Measurements from ENCODE around the gene ZNF770.

Gene ZNF770

DNA sequence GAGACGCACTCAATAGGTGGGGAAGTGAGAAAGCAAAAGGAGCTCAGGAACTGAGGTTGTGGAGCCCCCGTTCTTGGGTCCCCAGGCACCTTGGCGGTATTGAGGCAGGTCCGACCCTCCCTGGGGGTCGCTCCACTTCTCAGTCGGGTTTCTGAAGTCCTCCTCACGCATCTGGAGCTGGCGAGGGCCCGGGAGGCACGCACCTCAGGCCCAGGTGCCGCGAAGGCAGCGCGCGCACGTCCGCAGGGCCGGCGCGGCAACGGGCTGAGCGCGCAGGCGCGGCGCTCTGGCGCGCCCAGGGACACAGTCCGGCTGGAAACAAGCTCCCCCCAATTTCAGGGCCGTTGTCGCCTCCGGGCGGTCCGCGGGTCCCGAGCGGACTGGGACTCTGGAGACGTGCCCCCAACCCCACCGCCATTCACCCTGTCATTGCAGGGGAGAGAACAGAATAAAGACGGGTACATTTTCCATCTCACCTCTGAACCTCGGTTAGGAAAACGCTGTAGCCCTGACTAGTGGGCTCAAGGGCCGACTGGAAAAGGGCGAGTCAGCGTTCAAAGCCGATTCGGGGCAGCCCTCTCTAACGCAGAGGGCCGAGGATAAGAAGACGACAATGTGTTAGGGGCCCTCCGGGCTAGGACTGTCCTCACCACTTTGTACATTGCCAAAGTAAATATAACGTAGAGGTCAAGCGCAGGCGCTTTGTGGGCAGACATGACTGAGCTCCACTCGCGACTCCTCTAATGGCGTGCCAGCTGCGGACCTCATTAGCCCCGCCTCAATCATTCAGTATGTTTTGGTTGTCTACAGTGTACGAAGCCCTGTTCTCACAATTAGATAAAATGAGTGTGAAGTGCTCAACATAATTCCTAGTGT, at the start of gene ZNF770:
ZNF770 (minus strand) TSS at position 261 of the 876 bp plus-strand sequence. CDS start 4,853 bp downstream, outside the sequence.
- peak; percentile 73 for DNase-seq

DNA sequence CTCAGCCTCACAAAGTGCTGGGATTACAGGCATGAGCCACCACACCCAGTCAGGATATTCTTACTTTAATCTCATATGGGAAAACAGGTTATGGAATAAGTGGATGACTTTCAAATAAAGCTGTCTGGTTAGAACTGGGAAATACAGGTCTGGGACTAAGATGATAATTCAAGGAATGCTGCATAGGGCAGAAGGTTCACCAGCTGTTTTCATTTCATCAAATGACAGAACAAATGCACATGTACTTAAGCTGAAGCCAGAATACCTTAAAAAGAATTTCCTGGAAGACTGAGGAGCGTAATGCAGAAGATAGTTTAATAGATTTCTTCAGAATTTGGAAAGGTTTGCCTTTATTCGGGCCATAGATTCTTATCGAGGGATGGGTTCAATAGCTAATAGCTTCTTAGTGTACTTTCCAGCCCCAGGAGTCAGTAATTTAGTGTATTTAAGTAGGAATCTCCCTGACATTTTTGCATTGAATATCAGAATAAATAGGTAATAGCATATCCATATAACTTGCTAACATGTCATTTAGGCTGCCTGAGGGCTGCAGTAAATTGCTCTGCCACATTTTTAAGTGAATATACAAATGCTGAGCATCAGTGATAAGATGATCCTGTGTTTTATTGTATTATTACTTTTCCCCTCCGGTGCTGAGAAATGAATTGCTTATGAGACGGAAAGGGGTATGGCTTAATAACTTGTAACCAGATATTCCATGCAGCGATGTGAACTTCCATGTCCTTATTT, 40.3 kb upstream of the ZNF770 start:
- no peak for DNase-seq

- no peak for DNase-seq
These were observed 35.7 kb upstream of the ZNF770 start for GRCh38 chr15:35023804-35024203.

GRCh38 chr15:35020974-35021373, 32.9 kb upstream of the ZNF770 start:
- DNase-seq, result no peak

DNA sequence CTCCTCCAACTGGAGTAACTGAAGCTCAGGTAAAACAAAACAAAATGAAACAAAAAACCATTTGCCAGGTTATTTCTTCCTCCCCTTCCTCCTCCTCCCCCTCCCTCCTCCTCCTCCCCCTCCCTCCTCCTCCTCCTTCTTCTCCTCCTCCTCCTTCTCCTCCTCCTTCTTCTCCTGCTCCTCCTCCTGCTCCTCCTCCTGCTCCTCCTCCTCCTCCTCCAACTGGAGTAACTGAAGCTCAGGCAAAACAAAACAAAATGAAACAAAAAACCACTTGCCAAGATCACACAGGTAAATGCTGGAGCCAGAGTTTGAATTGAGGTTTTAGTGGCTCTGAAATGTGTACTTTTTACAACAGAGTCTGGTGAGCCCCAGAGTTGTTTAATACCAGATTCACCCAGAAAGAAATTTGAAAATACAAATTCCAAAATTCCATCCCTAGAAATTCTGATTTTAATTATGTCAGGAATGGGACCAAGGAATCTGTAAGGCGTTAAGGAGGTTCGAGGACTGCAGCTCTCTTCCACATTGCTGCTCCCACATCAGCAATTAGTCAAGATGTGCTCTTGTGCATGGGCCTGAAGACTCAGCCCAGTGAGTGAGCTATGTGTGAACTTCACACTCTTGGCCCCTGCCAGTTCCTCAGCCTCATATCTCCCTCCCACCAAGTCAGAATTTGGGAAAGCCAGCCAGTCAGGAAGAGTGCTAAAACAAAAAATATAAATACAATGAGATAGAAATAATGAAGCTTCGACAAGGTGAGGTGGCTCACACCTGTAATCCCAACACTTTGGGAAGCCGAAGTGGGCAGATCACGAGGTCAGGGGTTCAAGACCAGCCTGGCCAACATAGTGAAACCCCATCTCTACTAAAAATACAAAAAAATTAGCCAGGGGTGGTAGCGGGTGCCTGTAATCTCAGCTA, 31.6 kb upstream of the ZNF770 start:
- DNase-seq, result no peak

DNA sequence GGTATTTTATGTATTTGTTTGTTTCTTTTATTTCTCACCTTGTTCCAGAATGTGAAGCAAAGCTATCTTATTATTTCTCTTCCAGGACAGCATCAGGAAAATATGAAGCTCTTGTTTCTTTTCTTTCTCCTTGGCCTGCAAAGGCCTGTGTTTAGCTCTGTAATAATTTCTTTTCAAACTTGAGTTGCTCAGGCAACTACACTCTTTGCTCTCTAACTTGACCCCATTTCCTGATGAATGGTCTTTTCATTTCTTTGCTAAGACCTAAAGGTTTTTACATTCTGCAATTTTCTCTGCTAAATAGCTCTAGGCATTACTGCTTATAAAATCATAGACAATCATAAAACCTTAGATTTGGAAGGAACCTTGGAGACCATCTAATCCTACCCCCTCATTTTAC, 26.2 kb upstream of the ZNF770 start:
- DNase-seq, result no peak

DNA sequence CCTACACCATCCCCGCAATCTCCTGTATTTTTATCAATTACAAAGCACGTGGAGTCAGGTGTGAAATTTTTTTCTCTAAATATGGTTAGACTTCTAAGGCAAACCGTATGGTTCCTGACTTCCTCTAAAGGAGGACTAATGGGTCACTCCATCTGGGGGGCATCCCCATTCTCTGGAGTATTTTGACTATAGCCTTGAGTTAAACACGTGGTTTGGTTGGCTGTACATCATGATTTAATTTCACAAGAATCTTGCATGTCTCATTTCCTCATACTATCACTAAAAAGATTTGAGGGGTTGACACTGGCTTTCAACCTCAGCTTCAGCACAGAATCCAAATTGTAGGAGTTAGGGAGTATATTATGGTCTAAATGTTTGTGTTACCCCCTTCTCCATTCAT, 25.3 kb upstream of the ZNF770 start:
- DNase-seq, result no peak

DNA sequence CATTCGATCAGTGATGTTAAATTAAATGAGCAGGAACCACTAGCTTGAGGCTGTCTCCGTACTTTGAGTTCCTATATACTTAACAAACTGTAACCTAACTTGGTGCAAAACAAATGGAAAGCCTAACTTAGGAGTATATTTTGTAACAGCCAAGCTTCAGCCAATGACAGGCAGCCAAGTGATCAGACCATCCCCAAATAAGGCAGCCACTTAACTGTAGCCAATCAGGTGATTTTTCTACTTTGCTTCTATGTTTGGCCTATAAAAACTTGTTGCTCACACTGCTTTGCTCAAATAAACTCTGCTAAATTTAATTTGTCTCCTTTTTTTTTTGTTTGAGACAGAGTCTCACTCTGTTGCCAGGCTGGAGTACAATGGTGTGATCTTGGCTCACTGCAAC, 19.3 kb upstream of the ZNF770 start:
- no peak for DNase-seq

DNA sequence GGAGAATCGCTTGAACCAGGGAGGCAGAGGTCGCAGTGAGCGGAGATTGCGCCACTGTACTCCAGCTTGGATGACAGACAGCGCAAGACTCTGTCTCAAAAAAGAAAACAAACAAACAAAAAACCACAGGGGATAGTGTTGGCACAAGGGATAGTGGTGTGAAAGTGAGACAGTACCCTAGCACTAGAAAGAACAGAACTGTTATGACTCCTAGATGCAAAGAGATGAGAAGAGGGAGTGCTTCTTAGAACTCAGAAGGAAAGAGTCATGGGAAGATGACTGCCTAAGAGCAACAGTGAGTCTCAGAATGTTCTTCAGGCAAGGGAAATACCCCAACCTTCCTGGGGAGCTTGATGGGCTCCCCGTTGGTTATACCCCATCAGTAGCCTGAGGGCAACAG, 17.8 kb upstream of the ZNF770 start:
- no peak for DNase-seq

DNA sequence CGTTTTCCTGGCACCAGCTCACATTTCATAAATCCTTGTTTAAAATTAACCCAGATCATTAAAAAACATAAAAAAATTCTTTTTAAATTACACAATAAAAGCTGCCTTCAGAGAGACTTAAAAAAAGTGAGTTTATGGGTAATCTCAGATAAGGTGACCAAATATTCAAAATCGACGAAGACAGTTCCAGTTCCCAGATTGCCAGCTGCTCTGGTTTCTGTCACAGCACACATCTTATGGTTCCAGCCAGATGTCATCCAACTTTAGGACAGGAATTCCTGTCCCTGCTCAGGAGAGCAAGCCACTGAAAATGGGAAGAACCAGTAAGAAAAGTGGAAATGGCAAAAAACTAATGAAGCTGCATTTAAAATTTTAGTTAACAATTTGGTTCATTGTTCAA, 15.8 kb upstream of the ZNF770 start:
- no peak for DNase-seq

GRCh38 chr15:35000511-35000910, 12.4 kb upstream of the ZNF770 start:
- DNase-seq, result no peak

DNA sequence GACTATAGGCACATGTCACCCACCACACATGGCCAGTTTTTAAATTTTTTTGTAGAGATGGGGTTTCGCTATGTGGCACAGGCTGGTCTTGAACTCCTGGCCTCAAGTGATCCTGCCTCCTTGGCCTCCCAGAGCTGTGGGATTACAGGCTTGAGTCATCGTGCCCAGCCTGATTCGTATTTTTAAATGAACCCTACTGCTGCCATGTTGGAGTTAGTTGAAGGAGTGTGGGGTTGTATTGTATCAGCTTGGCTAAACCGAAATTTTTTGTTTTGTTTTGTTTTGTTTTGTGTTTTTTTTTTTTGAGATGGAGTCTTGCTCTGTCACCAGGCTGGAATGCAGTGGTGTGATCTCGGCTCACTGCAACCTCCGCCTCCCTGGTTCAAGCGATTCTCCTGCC, 11.8 kb upstream of the ZNF770 start:
- no peak for DNase-seq

DNA sequence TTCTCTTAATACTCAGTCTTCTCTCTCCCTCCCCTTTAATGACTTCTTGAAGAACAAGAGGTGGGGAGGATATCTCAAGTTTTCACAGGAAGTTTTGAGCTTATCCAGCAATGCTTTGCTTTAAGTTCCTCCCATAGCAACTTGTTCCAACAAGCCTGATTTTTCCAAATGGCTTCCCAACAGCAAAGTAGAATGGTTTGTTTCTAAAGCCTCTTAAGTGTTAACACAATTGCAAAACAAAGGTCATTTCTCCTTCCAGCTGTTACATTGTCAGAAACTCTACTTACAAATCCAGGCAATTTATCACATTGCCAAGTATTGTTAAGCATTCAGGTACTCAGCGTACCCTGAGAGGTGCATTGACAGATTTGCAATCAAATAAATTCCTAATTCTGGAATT, 6.8 kb upstream of the ZNF770 start:
- DNase-seq, result no peak

- DNase-seq, result no peak
These were observed 5.8 kb upstream of the ZNF770 start for GRCh38 chr15:34993877-34994276.

DNA sequence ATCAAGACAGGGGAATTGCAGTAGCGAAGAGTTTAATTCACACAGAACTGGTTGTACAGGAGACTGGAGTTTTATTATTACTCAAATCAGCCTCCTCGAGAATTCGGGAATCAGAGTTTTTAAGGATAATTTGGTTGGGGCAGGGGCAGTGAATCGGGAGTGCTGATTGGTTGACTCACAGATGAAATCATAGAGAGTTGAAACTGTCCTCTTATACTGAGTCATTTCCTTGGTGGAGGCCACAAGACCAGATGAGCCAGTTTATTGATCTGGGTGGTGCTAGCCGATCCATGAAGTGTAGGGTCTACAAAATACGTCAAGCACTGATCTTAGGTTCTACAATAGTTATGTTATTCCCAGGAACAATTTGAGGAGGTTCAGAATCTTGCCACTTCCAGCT, 5.3 kb upstream of the ZNF770 start:
- no peak for DNase-seq

DNA sequence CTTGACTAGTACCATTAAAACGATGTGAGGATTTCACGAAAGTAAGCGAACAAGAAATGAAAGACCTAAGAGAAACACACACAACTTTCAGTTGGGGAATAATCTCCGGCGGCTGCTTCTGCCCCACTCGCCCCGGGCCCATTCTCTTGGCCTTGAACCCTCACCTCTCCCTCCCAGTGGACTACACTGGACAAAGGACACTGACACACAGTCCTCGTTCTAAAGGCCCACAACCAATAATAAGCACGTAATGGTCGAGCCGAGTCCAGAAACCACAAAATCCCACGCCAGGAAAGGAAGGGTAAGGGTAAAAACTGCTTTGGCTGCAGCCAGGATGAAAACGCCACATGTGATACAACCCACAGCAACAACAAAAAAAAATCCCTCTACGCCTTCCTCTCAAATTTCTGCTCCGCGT, 469 bp downstream of the ZNF770 start:
- no peak for DNase-seq

GRCh38 chr15:34986771-34987480, 1.2 kb downstream of the ZNF770 start:
- no peak for DNase-seq

GRCh38 chr15:34986326-34986725, 1.8 kb downstream of the ZNF770 start:
- DNase-seq, result no peak

DNA sequence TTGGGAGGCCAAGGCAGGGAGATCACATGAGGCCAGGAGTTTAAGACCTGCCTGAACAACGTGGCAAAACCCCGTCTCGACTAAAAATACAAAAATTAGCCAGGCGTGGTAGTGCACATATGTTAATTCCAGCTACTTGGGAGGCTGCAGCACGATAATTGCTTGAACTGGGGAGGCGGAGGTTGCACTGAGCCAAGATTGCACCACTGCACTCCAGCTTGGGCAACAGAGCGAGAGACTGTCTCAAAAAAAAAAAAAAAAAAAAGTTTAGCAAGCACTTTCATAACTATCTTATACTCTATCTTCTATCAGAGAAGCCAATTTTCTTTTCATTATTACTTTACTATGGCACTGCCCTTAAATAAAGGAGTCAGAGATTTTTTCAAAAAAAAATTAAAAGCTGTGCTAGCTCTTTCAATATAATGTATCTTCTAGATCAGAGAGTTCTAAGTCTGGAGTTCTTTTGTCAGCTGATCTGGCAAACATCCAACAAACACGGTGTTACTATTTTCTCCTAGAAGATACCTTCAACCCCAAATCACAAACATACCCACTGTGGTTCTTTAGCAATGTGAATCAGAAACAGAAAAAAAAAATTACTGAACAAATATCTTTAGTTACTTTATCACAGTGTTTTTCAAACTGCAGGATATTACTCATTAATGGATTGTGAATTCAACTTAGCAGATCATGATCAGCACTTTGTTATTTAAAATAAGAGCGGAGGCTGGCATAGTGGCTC, 3.0 kb downstream of the ZNF770 start:
- DNase-seq, result no peak

DNA sequence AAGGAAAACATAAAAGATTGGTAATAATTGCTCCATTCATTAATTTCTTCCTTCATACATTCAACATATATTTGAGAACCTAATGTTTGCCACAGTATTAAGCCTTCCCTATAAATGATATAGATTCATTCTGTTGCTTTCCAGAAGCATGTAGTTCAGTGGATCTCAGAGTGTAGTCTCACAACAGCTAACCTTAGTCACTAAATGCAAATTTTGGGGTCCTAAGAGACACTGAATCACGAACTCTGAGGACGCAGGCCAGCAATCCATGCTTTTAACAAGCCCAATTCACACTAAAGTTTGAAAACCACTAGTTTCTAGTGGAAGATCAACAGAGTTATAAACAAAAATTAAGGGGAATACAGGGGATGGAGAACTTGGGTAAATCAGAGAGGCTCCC, 11.3 kb downstream of the ZNF770 start:
- DNase-seq, result no peak

DNA sequence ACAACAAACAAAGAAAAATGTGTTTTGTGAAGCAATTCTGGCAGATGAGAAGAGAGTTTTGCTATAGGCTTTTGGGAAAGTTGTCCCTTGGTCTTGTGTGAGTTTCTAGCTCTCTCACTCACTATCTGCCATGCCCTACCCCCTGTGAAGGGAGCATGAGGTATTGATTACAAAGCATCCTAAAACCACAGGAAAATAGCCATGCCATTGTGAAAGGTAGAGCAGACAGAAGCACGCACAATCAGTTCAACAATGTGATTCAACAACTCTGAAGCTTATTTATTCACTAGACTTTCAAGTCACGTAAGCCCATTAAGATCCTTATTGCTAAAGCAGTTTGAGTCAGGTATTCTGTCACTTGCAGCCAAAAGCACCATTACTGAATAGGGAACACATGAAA, 12.0 kb downstream of the ZNF770 start:
- DNase-seq, result no peak

DNA sequence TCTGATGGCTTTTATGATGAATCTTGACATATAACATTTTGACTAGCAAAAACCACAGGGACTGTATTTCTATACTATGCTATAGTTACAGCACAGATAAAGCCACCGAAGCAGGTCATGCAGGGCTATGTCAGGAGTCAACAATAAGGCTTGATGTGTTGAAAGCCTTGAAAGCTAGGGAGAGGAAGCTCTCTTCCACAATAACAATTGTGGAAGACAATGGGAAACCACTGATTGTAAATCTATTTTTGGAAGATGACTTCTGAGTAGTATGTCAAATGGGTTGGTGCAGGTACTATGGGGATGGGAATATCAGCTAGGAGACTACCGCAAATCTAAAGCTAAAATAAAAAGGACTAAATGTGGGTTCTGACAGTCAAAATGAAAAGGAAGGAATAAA, 14.6 kb downstream of the ZNF770 start:
- no peak for DNase-seq

Data from NCI-H510A treated with DMSO at 0.1 percent for 48 hours (cell line).